Measurements from ENCODE around the gene REEP3.

Gene REEP3

GRCh38 chr10:63591600-63592379, 70.6 kb downstream of the REEP3 start:
- no peak for DNase-seq

- DNase-seq: no peak
These were observed 72.4 kb downstream of the REEP3 start for GRCh38 chr10:63593576-63593975.

DNA sequence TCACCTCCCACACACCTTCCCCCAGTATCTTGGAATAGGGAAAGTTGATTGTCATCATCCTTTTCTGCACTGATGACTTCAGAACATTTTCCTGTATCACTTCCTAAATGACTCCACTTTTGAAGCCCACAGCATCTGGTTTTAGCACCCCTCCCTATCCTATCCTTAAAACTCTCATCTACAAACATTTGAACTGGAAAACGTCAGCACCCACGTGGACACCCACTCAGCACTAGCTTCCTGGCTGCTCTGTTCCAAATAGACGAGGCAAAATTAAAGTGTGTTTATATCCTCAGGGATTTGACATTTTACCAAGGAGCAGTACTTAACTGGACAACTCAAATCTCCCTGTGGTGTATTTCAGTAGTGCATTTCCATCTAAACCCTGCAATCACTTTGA, 73.9 kb downstream of the REEP3 start:
- DNase-seq: no peak

- DNase-seq: no peak
These were observed 75.7 kb downstream of the REEP3 start for GRCh38 chr10:63596924-63597323.

DNA sequence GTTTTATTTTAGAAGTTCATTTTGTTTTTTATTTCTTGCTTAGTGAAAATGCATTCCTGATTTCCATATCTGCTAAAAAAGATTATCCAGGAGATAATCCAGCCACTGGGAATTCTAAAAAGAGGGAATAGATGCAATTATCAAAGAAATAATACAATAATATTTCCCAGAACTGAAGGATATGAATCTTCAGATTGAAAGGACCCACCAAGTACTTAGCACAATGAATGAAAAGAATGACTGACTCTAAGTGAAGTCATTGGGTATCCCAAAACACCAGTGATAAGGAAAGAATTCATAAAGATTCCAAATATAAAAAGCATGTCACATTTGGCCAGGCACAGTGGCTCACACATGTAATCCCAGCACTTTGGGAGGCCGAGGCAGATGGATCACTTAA, 79.3 kb downstream of the REEP3 start:
- no peak for DNase-seq

DNA sequence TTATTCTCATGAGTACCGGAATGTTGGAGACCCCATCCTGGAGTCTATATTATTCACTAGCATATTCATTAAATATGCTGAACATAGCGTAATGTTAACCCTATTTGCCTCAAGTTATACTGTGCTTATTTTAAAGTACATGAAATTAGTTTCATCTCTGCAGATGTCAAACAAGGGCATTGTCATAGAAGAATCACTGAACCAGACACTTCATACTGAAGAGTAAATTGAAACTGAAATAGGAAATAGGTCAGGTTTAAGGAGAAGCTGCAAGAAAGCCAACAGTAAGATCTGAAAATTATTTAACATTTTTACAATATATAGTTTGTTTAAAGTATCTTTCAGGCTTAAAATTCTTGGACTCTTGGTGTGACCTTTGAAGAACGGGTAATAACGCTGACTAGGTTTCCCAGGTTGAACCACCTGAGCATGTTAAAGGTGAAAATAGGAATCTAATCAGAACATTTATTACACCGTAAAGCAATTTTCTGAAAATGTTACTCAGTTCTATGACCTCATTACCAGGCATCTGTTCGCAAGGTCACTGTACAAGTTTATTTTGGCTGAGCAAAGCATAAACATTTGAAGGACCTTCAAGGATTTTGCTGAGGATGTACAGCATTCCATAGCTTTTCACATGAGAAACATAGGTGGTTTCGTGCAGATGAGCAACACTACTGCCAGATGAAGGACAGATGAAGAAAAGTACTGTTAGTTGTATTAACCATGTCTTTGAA, 82.7 kb downstream of the REEP3 start:
- no peak for DNase-seq

- no peak for DNase-seq
These were observed 84.2 kb downstream of the REEP3 start for GRCh38 chr10:63605197-63605967.

DNA sequence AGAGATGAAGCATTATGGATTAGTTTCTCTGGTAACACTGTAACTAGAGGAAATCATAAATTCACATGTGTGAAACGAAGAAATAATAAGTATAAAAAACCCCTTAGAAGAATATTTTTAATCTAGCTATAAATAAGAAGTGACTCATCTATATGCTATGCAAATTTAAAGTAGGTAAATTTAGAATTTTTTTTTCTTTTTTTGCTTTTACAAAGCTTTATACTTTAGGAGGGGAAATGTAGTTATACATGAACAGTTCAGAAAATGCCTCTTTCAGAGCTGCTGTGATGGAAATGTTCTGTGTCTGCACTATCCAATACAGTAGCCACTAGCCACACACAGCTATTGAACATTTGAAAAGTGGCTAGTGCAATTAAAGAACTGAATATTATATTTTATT, 87.3 kb downstream of the REEP3 start:
- no peak for DNase-seq

GRCh38 chr10:63611078-63611477, 89.9 kb downstream of the REEP3 start:
- DNase-seq: no peak

DNA sequence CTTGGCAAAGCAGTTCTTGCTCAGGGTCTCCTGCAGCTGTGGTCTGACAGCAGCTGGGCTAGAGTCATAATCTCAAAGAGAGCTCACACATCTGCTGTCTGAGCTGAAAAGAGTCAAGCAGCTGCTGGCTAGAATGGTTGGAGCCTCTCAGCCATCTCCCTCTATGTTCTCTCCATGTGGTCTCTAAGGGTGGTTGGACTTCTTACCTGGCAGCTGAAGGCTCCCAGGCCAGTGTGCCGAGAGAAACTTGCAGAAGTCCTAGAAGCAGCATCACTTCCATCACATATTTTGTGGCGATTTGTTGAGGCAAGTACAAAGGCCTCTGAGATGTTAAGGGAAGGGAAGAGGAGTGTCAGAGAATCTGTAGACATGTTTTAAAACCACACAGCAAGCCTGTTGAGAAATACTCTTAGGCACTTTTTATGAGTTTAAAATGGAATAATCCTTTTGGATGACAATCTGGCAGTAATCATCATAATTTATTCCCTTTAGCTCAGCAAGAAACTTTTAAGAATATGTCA, 93.2 kb downstream of the REEP3 start:
- peak in 1 of 2 experiments; percentile 23 for DNase-seq

- no peak for DNase-seq
These were observed 97.4 kb downstream of the REEP3 start for GRCh38 chr10:63618552-63618951.

- DNase-seq: no peak
These were observed 98.2 kb downstream of the REEP3 start for GRCh38 chr10:63619426-63619825.

- DNase-seq: no peak
These were observed 100.9 kb downstream of the REEP3 start for GRCh38 chr10:63622097-63622496.

- DNase-seq: no peak
These were observed 103.5 kb downstream of the REEP3 start for GRCh38 chr10:63624701-63625100.

- no peak for DNase-seq
These were observed 106.2 kb downstream of the REEP3 start for GRCh38 chr10:63627396-63627795.

GRCh38 chr10:63627881-63628296, 106.7 kb downstream of the REEP3 start:
- DNase-seq: no peak

GRCh38 chr10:63628526-63629362, 107.5 kb downstream of the REEP3 start:
- DNase-seq: peak; percentile 92 to 97

DNA sequence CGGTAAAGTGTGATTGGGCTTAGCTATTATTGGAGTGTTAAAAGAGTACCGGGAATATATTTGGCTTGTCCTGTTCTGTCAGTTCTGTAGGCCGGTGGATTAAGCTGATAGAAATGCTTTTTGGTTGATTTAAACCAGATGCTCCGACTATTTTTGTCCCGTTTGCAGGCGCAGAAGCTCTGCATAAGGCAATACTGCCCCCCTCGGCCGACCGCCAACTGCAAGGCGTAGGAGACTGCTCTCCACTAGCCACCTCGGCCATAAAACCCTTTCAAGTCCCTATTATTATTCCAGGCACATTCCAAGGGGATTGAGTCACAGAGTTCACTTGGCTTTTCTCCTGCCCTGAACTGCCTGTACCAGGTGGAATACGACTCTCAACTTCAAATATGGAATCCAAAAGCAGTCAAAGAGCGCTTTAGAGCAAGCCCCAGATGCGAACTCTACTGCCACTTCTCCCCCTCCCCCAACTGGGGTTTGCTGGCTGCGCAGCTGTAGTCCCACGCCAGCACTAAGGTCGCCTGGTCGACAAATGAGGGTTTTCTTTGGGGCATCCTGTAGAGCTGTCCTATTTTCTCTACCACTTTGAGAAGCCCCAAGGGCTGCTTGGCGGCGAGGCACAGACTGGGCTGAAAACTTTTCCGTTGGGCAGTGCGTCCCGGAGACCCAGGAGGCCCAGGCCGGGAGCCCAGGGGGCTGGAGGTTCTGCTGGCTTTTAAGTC, 108.3 kb downstream of the REEP3 start:
- peak; percentile 92 to 94 for DNase-seq

GRCh38 chr10:63630085-63630930, 109.1 kb downstream of the REEP3 start:
- DNase-seq: peak; percentile 90 to 95

DNA sequence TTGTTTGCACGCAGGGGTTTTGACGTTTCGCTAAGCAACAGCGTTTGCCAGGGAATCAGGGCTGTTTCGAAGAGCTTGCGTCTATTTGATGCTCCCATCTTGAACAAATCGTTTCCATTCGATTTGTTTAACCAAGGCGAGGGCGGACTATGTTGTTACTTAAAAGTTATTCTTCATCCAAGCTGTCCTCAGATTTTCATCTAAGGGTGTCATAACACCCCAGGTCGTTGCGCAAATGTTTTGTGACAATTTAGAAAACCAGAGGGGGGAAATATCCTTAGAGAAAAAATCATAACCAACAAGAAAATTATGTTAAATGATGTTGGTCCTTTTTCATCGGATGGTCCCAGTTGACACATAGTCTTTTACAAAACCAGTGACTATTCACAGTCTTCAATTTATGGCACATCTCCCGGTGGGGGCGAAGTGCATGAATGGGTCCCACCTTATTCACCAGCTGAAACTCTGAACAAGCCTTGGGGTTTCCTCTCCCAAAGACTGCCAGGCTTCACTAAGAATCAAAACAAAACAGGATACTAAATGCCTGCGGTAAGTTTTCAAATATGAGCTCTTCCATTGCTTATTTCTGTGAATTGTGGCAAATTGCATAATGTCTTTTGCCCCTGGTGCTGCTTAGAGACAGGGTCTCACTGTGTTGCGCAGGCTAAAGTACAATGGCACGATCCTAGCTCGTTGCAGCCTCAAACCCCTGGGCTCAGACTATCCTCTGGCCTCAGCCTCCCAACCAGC, 109.9 kb downstream of the REEP3 start:
- no peak for DNase-seq
